Psoas muscle (tissue), 8 donors: Measurements from ENCODE around the gene PEX16. TPM values are rescaled to one million over a fixed set of nuclear protein-coding genes. Genes with fewer than 3 reads are reported as not detected.

ENCODE experiments used
- ATAC-seq, 4 donors: fragments of 200-7000 bp; cut with Tn5 transposase; one replicate each; pipeline ENCODE4 v1.9.1; 2020; ENCODE audit warnings: moderate library complexity in 3 of 4, mild to moderate bottlenecking in 2 of 4
- DNase-seq, 2 donors: peaks; one replicate each; pipeline ENCODE4 v3.0.0-alpha.2; 2020
- H3K27ac ChIP-seq: fragments of 200-600 bp; one replicate; pipeline ENCODE4 v1.8.0; 2022
- H3K27me3 ChIP-seq, 3 donors: fragments of 200-600 bp in 1 of 3; one replicate each; pipeline versions ENCODE4 v1.6.1 to v1.8.0; 2013 to 2022; ENCODE audit warnings: low read length in 2 of 3, mild to moderate bottlenecking in 2 of 3, moderate library complexity in 1 of 3; ENCODE audit not compliant: insufficient read depth in 3 of 3
- H3K36me3 ChIP-seq, 2 donors: fragments of 200-600 bp in 1 of 2; one replicate each; pipeline versions ENCODE4 v1.6.1 to v1.8.0; 2013 to 2022; ENCODE audit warnings: low read depth in 1 of 2, mild to moderate bottlenecking in 1 of 2, moderate library complexity in 1 of 2; ENCODE audit not compliant: insufficient read depth in 1 of 2
- H3K4me1 ChIP-seq: fragments of 200-600 bp; one replicate; pipeline ENCODE4 v1.8.0; 2022
- H3K4me3 ChIP-seq: fragments of 200-600 bp; one replicate; pipeline ENCODE4 v1.8.0; 2022; ENCODE audit warnings: mild to moderate bottlenecking
- H3K9me3 ChIP-seq: fragments of 200-600 bp; one replicate; pipeline ENCODE4 v1.8.0; 2022
- CTCF ChIP-seq: fragments of 200-600 bp; IDR thresholded peaks from one replicate; pipeline ENCODE4 v1.8.0; 2022; ENCODE audit warnings: antibody characterized with exemption
- WGBS, 3 donors: extraction: QIAGEN DNeasy Blood & Tissue Kit; methylation state at CpG; one replicate each; pipeline versions ENCODE4 v1.1.6 to v1.1.7; 2013; 5-methylcytosine and 5-hydroxymethylcytosine counted together
- intact Hi-C, 2 donors: fragments of 100-400 bp; cut with DNase I; formaldehyde crosslinking; loops; one replicate each; pipeline versions ENCODE4 v1.11.0 to v1.14.2; 2022
- polyA plus RNA-seq, 3 donors: library from polyadenylated mRNA; stranded (reverse); fragments of 200-250 nt; gene quantifications; one replicate each; pipeline ENCODE4 v1.2.3, GENCODE V29; 2013
- total RNA-seq, 4 donors: library from RNA; stranded (reverse); fragmentation: NEBNext Ultra II Directional in 2 of 4; extraction: Animal tissue kit (Norgen Biotek cat#: 25700) in 2 of 4; gene quantifications; one replicate each; pipeline versions ENCODE4 v1.2.1 to v1.2.4, GENCODE V29; 2021 to 2023
- donor health status: healthy with polysubstance abuse.
- donor health status: DM: no; HTN: no; CAD: no; lungs with moderate emphysema.
- donor health status: Bipolar disorder and iron deficiency.
- donor health status: healthy.
- donor health status: DM: yes; HTN: yes; CAD: no.
- donor health status: DM: no; HTN: no; CAD: no.
- donor health status: DM: no; HTN: no; CAD: no.
- donor health status: DM: yes; HTN: yes; CAD: no.

Gene PEX16
- total and polyA plus RNA-seq, 7 donors, result 12.1 to 23.5 (median 19.7) TPM

- Histone ChIP-seq H3K9me3 (no peaks in the 10 kb centered on the region), H3K27ac (no peak overlapping the region), H3K4me3 (no peak overlapping the region), H3K36me3 (peaks cover 0 to 11% of the 10 kb centered on the region in 2 donors), H3K27me3 (peaks cover 0 to 9% (median 3%) of the 10 kb centered on the region in 3 donors), H3K4me1 (no peaks in the 10 kb centered on the region)
- ATAC-seq (no peak), DNase-seq (no peak)
- intact Hi-C loops, result no loop called here
- no peak for TF ChIP-seq CTCF
- WGBS, 3 donors, result 89 to 91% (median 91%) methylated on average over 17 to 19 of the region's 19 CpGs
Observed at GRCh38 chr11:45905095-45905494, 12.6 kb downstream of the PEX16 start.

GRCh38 chr11:45904309-45904915 lies 13.3 kb downstream of the PEX16 start:
- H3K4me1 ChIP-seq, result no peaks in the 10 kb centered on the region
- H3K36me3 ChIP-seq, result peaks cover 0 to 4% of the 10 kb centered on the region in 2 donors
- TF ChIP-seq CTCF, result no peak
- DNase-seq (no peak), ATAC-seq (no peak)
- H3K27ac ChIP-seq, result no peak overlapping the region
- H3K27me3 ChIP-seq, result peaks cover 0 to 13% (median 3%) of the 10 kb centered on the region in 3 donors
- intact Hi-C loops, result no loop called here
- 75 to 83% (median 76%) methylated on average over 15 of the region's 15 CpGs for WGBS, 3 donors
- no peak overlapping the region for H3K4me3 ChIP-seq
- no peaks in the 10 kb centered on the region for H3K9me3 ChIP-seq

GRCh38 chr11:45902452-45903380 lies 15.0 kb downstream of the PEX16 start:
- TF ChIP-seq CTCF, result no peak
- intact Hi-C loops, result no loop called here
- no peak overlapping the region for H3K27ac ChIP-seq
- 90 to 92% (median 91%) methylated on average over 53 to 56 of the region's 56 CpGs for WGBS, 3 donors
- H3K4me3 ChIP-seq, result no peak overlapping the region
- DNase-seq (no peak), ATAC-seq (no peak)
- peaks cover 0 to 29% (median 11%) of the 10 kb centered on the region in 3 donors for H3K27me3 ChIP-seq
- no peaks in the 10 kb centered on the region for H3K4me1 ChIP-seq
- H3K9me3 ChIP-seq, result no peaks in the 10 kb centered on the region
- no peaks in the 10 kb centered on the region for H3K36me3 ChIP-seq

GRCh38 chr11:45901626-45902025 lies 16.1 kb downstream of the PEX16 start:
- ATAC-seq (no peak), DNase-seq (no peak)
- H3K36me3 ChIP-seq, result no peaks in the 10 kb centered on the region
- peaks cover 2% of the 10 kb centered on the region for H3K4me1 ChIP-seq
- 70 to 82% (median 71%) methylated on average over 6 of the region's 6 CpGs for WGBS, 3 donors
- H3K27me3 ChIP-seq, result peaks cover 0 to 35% (median 13%) of the 10 kb centered on the region in 3 donors
- no peaks in the 10 kb centered on the region for H3K9me3 ChIP-seq
- intact Hi-C loops, result no loop called here
- H3K4me3 ChIP-seq, result no peak overlapping the region
- H3K27ac ChIP-seq, result no peak overlapping the region
- TF ChIP-seq CTCF, result no peak
